H9 (cell line): Measurements from ENCODE around the gene CTCF. TPM values are rescaled to one million over a fixed set of nuclear protein-coding genes. Genes with fewer than 3 reads are reported as not detected.

Experiments used
- DNase-seq: peaks from one replicate; pipeline ENCODE4 v3.0.0-alpha.2; 2017
- H2AFZ ChIP-seq: one replicate; pipeline ENCODE4 v1.6.1; 2013; ENCODE audit warnings: mild to moderate bottlenecking, low read length, control low read depth, moderate library complexity
- H2AK5ac ChIP-seq: 2 replicates; pipeline ENCODE4 v1.6.1; 2013; ENCODE audit warnings: low read length, control low read depth, mixed read lengths; ENCODE audit not compliant: insufficient read length
- H2BK120ac ChIP-seq: one replicate; pipeline ENCODE4 v1.6.1; 2013; ENCODE audit warnings: low read depth, mild to moderate bottlenecking, low read length, control low read depth, inconsistent platforms; ENCODE audit not compliant: poor library complexity, severe bottlenecking
- H2BK12ac ChIP-seq: 2 replicates; pipeline ENCODE4 v1.6.1; 2013; ENCODE audit warnings: low read length, control low read depth, mixed read lengths, low read depth; ENCODE audit not compliant: insufficient read length
- H2BK15ac ChIP-seq: 2 replicates; pipeline ENCODE4 v1.6.1; 2013; ENCODE audit warnings: low read depth, low read length, control low read depth
- H2BK20ac ChIP-seq: one replicate; pipeline ENCODE4 v1.6.1; 2013; ENCODE audit warnings: low read depth, mild to moderate bottlenecking, low read length, control low read depth, inconsistent platforms; ENCODE audit not compliant: poor library complexity, severe bottlenecking
- H2BK5ac ChIP-seq: 2 replicates; pipeline ENCODE4 v1.6.1; 2013; ENCODE audit warnings: low read length, control low read depth, mixed read lengths; ENCODE audit not compliant: insufficient read length
- H3K14ac ChIP-seq: 2 replicates; pipeline ENCODE4 v1.6.1; 2013; ENCODE audit warnings: low read length, control low read depth; ENCODE audit not compliant: insufficient read depth
- H3K18ac ChIP-seq: 2 replicates; pipeline ENCODE4 v1.6.1; 2013; ENCODE audit warnings: low read depth, mild to moderate bottlenecking, mixed read lengths, low read length, control low read depth; ENCODE audit not compliant: insufficient read length
- H3K23ac ChIP-seq: 2 replicates; pipeline ENCODE4 v1.6.1; 2013; ENCODE audit warnings: low read length, control low read depth, mixed read lengths, low read depth; ENCODE audit not compliant: insufficient read length
- H3K23me2 ChIP-seq: 2 replicates; pipeline ENCODE4 v1.6.1; 2013; ENCODE audit warnings: low read depth, mild to moderate bottlenecking, mixed read lengths, low read length, control low read depth; ENCODE audit not compliant: insufficient read length, poor library complexity, severe bottlenecking
- H3K27ac ChIP-seq: 2 replicates; pipeline ENCODE4 v1.5.1; 2013; ENCODE audit warnings: low read length, control low read depth, mixed read lengths, low read depth; ENCODE audit not compliant: insufficient read length
- H3K27me3 ChIP-seq: 2 replicates; pipeline ENCODE4 v1.6.1; 2013; ENCODE audit warnings: low read length, control low read depth, inconsistent platforms; ENCODE audit not compliant: insufficient read depth
- H3K4ac ChIP-seq: 2 replicates; pipeline ENCODE4 v1.6.1; 2013; ENCODE audit warnings: low read depth, mild to moderate bottlenecking, control low read depth, inconsistent platforms, low read length, moderate library complexity
- H3K4me1 ChIP-seq: 2 replicates; pipeline ENCODE4 v1.6.1; 2013; ENCODE audit warnings: low read length, control low read depth, inconsistent platforms; ENCODE audit not compliant: insufficient read depth
- H3K4me2 ChIP-seq: 2 replicates; pipeline ENCODE4 v1.6.1; 2013; ENCODE audit warnings: low read length, control low read depth, mixed read lengths; ENCODE audit not compliant: insufficient read length, insufficient read depth
- H3K56ac ChIP-seq: 2 replicates; pipeline ENCODE4 v1.6.1; 2013; ENCODE audit warnings: low read depth, mild to moderate bottlenecking, mixed read lengths, low read length, control low read depth; ENCODE audit not compliant: insufficient read length
- H3K79me1 ChIP-seq: 2 replicates; pipeline ENCODE4 v1.6.1; 2013; ENCODE audit warnings: low read depth, mild to moderate bottlenecking, moderate library complexity, low read length, control low read depth, inconsistent platforms; ENCODE audit not compliant: insufficient read depth, poor library complexity, severe bottlenecking
- H3K79me2 ChIP-seq: 2 replicates; pipeline ENCODE4 v1.6.1; 2013; ENCODE audit warnings: low read length, control low read depth, inconsistent platforms; ENCODE audit not compliant: insufficient read depth
- H3K9ac ChIP-seq: 2 replicates; pipeline ENCODE4 v1.6.1; 2013; ENCODE audit warnings: low read length, control low read depth, mixed read lengths; ENCODE audit not compliant: insufficient read length; ENCODE audit errors: extremely low read depth
- H3K9me3 ChIP-seq: one replicate; pipeline ENCODE4 v1.6.1; 2013; ENCODE audit warnings: low read depth, low read length, inconsistent platforms; ENCODE audit not compliant: control insufficient read depth
- H3T11ph ChIP-seq: one replicate; pipeline ENCODE4 v1.6.1; 2013; ENCODE audit warnings: mild to moderate bottlenecking, low read length, control low read depth, inconsistent platforms
- H4K20me1 ChIP-seq: one replicate; pipeline ENCODE4 v1.6.1; 2013; ENCODE audit not compliant: control insufficient read depth, insufficient read length, insufficient read depth
- H4K5ac ChIP-seq: 2 replicates; pipeline ENCODE4 v1.6.1; 2013; ENCODE audit warnings: low read depth, mild to moderate bottlenecking, mixed read lengths, low read length, control low read depth; ENCODE audit not compliant: insufficient read length
- H4K8ac ChIP-seq: replicated peaks from 2 replicates; pipeline ENCODE4 v1.6.1; 2013; ENCODE audit warnings: low read length, control low read depth, mixed read lengths, low read depth; ENCODE audit not compliant: insufficient read length
- H4K91ac ChIP-seq: 2 replicates; pipeline ENCODE4 v1.6.1; 2013; ENCODE audit warnings: low read depth, mild to moderate bottlenecking, moderate library complexity, mixed read lengths, low read length, control low read depth; ENCODE audit not compliant: insufficient read length
- H3K27ac Mint-ChIP-seq, 3 experiments: 2 replicates in 2 of 3; 3 replicates in 1 of 3; pipeline ENCODE4 v1.8.0; 2020 to 2021; ENCODE audit warnings: mixed read lengths in 3 of 3, mild to moderate bottlenecking in 1 of 3, moderate library complexity in 1 of 3
- H3K27me3 Mint-ChIP-seq: 2 replicates; pipeline ENCODE4 v1.8.0; 2021; ENCODE audit warnings: low read depth, mild to moderate bottlenecking, moderate library complexity, mixed read lengths
- H3K36me3 Mint-ChIP-seq, 3 experiments: 2 replicates in 2 of 3; 3 replicates in 1 of 3; pipeline ENCODE4 v1.8.0; 2020 to 2021; ENCODE audit warnings: low read depth in 3 of 3, mixed read lengths in 3 of 3; ENCODE audit not compliant: insufficient read depth in 1 of 3
- H3K4me1 Mint-ChIP-seq, 2 experiments: 2 replicates each; pipeline ENCODE4 v1.8.0; 2020; ENCODE audit warnings: mixed read lengths in 2 of 2
- H3K4me3 Mint-ChIP-seq, 2 experiments: 2 replicates in 1 of 2; 3 replicates in 1 of 2; pipeline ENCODE4 v1.8.0; 2020 to 2021; ENCODE audit warnings: mild to moderate bottlenecking in 2 of 2, mixed read lengths in 2 of 2, moderate library complexity in 1 of 2
- H3K9me3 Mint-ChIP-seq, 2 experiments: 2 replicates in 1 of 2; 3 replicates in 1 of 2; pipeline ENCODE4 v1.8.0; 2020; ENCODE audit warnings: mild to moderate bottlenecking in 2 of 2, mixed read lengths in 2 of 2, moderate library complexity in 1 of 2
- CTCF ChIP-seq: fragments of 200-600 bp; sonication (generic); conservative IDR thresholded peaks from 3 replicates; pipeline ENCODE4 v1.8.0; 2021; ENCODE audit warnings: antibody characterized with exemption, mild to moderate bottlenecking
- WGBS: extraction: QIAGEN DNeasy Blood & Tissue Kit; methylation state at CpG from one replicate; pipeline ENCODE4 v1.1.7; 2013; ENCODE audit warnings: missing lambda C conversion rate, low lambda C conversion rate, mixed read lengths; ENCODE audit not compliant: insufficient read length; ENCODE audit errors: extremely low coverage; 5-methylcytosine and 5-hydroxymethylcytosine counted together
- total RNA-seq: library from RNA; stranded (reverse); gene quantifications from 2 replicates; pipeline ENCODE4 v1.2.1, GENCODE V29; 2021

The CTCF gene
- total RNA-seq, 1 experiment from 2014 or later, result 87.3 TPM

- no peak overlapping the region for H2BK120ac ChIP-seq
- Mint-ChIP-seq H3K36me3 (peaks cover 0 to 16% (median 0%) of the 10 kb centered on the region in 3 experiments; a peak in 5 of 7 replicates), H3K4me3 (no peak overlapping the region), H3K9me3 (no peaks in the 10 kb centered on the region), H3K27me3 (no peaks in the 10 kb centered on the region), H3K27ac (no peak overlapping the region), H3K4me1 (peaks cover 10 to 21% of the 10 kb centered on the region in 2 experiments)
- H3K27ac ChIP-seq, result no peak overlapping the region
- no peak overlapping the region for H3K23ac ChIP-seq
- no peak overlapping the region for H2BK20ac ChIP-seq
- no peaks in the 10 kb centered on the region for H3K79me1 ChIP-seq
- H3K18ac ChIP-seq, result no peak overlapping the region
- H3K9ac ChIP-seq, result no peak overlapping the region
- no peaks in the 10 kb centered on the region for H3K27me3 ChIP-seq
- no peaks in the 10 kb centered on the region for H3K9me3 ChIP-seq
- H4K20me1 ChIP-seq, result no peaks in the 10 kb centered on the region
- no peaks in the 10 kb centered on the region for H3K23me2 ChIP-seq
- H3K56ac ChIP-seq, result no peak overlapping the region
- no peaks in the 10 kb centered on the region for H3K79me2 ChIP-seq
- H2AK5ac ChIP-seq, result no peak overlapping the region
- no peak overlapping the region for H3K4me2 ChIP-seq
- no peak overlapping the region for H2BK15ac ChIP-seq
- no peak overlapping the region for H2BK12ac ChIP-seq
- no peaks in the 10 kb centered on the region; the same call in 1 of the 2 replicates for H3K4me1 ChIP-seq
- TF ChIP-seq CTCF, result no peak
- no peak overlapping the region for H4K5ac ChIP-seq
- no peak overlapping the region for H2AFZ ChIP-seq
- no peak overlapping the region for H4K91ac ChIP-seq
- H2BK5ac ChIP-seq, result no peak overlapping the region
- no peak overlapping the region for H4K8ac ChIP-seq
- no peak overlapping the region for H3K14ac ChIP-seq
- no peak overlapping the region for H3T11ph ChIP-seq
- no peak overlapping the region for H3K4ac ChIP-seq
- DNase-seq, result no peak
- WGBS, result no CpG with 5 or more reads among the region's 4 CpGs
Observed at GRCh38 chr16:67549240-67549639, 13.1 kb upstream of the CTCF start.
